NOMO-1 treated with dmso at 0.1 percent for 144 hours (cell line): ENCODE results near the gene AFTPH.
A peak's percentile ranks its signal among the peaks of the same experiment; 100 is the strongest.

Source experiments
- DNase-seq: peaks from one replicate; lab custom pipeline; 2025; ENCODE audit not compliant: unreplicated experiment; lab: John Stamatoyannopoulos, UW

The AFTPH gene, protein sequence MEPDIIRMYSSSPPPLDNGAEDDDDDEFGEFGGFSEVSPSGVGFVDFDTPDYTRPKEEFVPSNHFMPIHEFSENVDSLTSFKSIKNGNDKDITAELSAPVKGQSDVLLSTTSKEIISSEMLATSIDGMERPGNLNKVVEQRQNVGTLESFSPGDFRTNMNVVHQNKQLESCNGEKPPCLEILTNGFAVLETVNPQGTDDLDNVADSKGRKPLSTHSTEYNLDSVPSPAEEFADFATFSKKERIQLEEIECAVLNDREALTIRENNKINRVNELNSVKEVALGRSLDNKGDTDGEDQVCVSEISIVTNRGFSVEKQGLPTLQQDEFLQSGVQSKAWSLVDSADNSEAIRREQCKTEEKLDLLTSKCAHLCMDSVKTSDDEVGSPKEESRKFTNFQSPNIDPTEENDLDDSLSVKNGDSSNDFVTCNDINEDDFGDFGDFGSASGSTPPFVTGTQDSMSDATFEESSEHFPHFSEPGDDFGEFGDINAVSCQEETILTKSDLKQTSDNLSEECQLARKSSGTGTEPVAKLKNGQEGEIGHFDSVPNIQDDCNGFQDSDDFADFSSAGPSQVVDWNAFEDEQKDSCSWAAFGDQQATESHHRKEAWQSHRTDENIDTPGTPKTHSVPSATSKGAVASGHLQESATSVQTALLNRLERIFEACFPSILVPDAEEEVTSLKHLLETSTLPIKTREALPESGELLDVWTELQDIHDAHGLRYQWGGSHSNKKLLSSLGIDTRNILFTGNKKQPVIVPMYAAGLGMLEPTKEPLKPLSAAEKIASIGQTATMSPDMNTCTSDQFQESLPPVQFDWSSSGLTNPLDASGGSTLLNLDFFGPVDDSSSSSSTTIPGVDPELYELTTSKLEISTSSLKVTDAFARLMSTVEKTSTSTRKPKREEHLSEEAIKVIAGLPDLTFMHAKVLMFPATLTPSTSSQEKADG

DNA sequence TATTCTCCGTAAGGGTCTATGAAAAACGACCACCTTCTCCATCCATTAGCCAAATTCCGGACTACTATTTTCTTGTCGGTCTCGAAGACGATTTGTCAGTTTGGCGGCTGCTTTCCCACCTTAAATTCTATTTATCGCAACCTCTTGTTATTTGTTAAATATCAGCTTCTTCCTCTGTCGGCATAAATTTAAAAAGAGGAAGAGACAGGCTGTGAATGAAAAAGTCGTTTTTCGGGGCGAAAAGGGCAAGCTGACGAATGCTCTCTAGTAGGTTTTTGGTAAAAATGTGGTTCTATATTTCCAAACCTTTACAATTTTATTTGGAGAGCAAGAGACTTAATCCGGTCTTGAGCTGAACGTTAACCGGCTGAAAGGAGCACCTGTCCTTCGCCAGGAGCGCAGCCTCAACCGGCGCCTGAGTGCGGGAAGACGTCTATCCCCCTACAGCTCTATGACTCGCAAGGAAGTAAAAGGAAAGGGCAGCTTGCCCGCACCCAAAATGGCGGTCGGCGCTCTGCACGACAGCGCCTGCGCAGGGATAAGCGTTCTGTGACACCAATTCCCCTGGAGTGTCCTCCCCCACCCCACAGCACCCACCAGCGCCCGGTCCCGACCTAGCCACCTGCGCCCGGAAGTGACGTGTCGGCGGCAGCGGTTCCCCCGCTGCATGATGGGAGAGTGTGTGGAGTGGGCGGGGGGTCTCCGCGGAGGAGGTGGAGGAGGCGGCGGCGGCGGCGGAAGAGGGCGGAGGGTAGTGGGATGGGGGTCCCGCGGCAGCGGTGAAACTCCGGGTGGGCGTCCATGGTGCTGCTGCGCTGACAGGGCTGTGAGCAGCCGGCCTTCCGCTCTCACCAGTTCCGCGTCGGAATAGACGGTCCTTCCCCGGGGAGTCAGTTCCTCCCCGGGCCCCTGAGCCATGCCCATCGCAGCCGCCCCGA is at the start of gene AFTPH:
Gene AFTPH, plus strand, starts transcription at position 663 of the 938 bp plus-strand sequence. CDS start 27,147 bp downstream, outside the sequence.
- peak; percentile 99 for DNase-seq

DNA sequence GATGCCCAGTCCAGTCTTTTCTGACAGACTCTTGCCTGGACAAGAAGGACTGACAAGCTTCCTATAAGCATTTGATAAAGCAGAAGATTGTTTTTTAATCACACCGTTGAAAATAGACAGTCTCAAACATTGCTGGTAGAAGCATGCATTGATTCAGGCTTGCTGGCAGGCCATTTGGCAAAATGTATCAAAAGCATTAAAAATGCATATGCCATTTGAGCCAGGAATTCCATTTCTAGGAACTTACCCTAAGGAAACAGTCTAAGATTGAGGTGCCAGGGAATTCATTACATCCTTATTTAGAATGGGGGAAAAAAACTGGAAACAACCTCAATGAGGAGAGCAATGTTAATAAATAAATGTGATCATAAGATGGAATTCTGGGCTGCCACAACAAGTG is 49.5 kb upstream of the AFTPH start:
- no peak for DNase-seq

DNA sequence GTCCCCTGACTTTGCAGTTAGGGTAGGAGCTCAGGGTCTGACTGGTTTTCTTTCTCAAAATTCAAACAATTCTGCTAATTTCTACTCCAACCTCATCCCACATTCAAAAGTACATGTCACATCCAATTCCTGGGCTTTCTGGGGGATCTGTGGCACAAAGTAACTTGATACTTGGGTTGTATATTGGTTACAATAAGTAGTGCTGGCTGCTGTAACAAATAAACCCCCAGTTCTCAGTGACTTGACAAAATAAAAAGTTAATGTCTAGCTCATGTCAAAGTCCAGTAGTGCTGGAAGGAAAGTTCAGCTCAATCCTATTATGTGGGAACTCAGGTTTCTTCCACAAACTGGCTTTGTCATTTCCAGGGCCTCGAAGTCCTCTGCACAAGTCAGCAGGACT is 47.1 kb upstream of the AFTPH start:
- DNase-seq: no peak

DNA sequence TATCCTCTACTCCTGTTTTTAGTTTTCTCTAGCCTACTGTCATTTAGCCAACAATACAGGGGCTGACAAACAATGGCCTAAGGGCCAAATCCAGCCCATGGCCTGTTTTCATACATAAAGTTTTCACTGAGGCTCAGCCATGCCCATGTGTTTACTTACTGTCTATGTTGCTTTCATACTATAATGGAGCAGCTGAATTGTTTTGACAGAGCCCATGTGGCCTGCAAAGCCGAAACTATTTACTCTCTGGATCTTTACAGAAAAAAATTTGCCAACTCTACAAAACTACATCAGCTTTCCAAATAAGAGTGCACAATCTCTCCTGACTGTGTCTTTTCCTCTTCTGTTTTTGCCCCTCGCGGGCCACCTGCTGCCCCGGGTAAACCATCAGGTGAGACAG is 46.1 kb upstream of the AFTPH start:
- DNase-seq: no peak

DNA sequence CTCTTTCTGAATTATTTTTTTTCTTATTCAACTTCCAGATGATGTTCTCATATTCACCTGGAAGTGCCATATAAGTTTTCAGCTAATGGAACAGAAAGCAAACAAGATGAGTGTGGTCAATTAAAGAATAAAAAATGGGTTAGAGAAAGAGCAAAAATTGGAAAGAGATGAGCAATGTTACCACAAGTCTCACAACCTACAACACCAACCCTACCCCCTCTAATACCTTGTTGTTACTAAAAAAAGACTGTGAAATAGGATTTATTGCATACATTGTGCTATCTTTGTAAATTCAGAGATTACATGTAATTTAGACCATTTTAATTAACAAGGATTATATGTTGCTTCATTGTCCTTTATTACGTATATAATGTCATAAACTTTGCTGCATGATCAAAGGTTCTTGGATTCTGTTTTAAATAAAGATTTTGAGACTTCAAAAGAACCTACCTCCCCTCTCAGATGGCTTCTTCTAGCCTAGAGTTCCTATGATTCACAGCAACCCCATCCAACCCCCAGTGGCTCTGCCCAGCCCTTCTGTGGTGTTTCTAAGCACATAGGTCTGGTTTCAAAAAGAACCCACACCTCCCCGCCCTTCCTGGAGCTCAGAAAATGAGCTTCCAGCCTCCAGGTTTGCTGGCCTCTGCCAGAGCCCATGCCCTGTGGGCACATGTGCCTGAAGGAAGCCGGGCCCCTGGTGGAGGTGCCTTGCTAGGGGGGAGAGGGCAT is 45.5 kb upstream of the AFTPH start:
- no peak for DNase-seq

DNA sequence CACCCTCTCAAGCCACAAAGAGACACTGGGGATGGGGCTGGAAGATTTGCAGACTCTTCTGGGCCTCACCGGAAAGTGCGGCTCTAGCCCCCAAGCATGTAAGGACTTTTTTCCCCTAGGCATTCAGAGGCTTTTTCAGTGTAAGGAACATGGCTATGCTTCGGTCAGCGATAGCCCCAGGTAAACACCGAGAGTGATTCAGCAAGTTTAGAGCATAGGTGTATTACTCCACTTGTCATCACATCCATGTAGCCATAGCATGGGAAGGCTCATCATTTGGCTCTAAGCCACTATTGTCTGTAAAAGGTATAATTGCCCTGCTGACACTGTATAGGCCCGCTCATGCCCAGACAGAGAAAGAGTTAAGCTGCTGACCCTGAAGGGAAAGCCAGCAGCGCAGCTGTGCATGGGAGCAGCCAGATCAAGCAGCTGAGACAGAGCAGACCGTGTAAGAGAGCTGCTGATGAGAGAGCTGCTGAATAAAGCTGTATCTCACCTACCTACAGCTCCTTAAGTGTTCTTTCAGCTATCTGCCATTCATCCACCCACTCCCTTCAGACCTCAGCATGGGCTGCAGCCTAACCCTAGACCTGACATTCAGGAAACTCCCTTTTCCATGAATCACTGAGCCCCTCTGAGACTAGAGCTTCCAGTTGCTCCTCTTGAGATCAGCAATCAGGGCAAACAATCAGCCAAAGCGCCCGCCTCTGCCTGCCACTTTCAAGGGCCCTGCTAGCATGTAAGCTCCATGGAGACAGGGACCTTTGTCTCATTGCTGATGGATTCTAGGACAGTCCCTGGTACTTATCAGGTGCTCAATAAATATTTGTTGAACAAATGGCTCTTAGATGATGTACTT is 44.6 kb upstream of the AFTPH start:
- DNase-seq: no peak

DNA sequence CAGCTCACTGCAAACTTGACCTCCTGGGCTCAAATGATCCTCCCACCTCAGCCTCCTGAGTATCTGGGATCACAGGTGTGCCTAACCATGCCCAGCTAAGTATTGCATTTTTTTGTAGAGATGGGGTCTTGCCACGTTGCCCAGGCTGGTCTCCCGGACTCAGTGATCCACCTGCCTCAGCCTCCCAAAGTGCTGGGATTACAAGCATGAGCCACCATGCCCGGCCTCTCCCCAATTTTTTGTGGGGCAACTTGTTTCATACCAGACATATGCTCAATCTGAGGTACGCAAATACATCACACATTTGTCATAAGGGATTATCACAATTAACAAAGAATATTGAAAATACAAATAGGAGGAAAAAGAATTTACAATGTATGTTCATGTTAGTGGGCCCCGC is 42.5 kb upstream of the AFTPH start:
- no peak for DNase-seq

DNA sequence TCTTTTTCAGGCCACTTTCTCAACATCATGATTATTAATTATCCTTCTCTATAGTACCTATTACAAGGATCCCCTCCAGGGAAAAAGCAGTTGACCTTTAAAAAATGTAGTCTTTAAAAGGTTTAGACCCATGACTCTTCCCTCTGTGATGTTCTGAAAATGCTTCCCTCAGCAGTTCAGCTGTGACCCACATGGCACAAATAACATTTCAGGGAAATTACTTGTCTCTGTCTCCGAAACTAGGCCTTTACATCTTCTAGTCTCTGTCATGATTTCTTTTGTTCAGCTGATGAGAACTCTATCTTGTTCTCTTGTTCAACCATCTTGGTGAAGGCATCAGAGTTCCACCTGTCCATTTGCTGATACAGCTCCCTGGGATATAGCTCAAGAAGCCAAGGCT is 41.9 kb upstream of the AFTPH start:
- no peak for DNase-seq

DNA sequence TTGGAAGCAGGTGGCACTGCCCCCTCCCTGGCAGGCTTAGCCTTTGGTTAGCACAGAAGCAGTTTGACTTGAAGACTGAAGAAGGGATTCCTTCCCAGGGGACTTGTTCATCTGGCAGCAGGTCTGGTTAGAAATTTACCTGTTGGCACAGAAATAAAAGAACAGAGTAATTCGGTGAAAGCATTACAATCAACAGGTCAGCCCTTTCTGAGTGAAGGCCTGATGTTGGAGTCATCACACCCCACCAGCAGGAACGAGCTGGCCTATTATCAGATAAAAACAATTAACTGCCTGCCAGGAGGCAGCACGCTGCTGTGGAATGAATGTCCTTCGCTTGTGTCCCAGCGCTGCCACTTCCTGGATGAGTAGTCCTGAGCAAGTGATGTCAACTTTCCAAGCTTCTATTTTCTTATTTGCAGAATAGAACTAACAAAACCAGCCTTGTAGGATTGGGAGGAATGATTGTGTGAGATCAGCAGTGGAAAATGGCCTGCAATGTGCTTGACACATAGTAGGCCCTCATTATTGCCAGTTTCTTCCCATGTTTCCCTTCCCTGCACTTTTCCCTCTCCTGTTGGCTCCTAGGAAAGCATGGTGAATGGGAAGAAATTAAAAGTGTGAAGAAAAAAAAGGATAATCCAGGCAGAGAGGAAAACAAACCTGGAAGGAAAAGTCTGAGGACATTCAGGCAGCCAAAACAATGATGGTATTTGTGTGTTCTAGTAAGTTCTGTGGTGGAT is 41.2 kb upstream of the AFTPH start:
- no peak for DNase-seq

DNA sequence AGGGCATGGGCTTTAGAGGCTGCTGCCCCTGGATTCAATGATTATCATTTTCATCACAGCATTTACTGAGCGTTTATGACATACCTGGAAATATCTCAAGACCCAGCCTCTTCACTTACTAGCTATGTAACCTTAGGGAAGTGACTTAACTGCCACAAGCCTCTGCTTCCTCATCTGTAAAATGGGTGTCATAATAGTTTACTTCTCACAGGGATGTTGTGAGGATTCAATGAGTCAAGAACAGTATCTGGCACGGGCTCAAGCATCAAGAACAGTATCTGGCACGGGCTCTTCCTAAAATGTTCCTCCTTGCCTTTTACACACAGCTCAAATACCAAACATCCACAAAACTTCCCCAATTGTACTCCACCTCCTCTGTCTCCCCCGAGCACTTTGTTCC is 38.8 kb upstream of the AFTPH start:
- DNase-seq: no peak

DNA sequence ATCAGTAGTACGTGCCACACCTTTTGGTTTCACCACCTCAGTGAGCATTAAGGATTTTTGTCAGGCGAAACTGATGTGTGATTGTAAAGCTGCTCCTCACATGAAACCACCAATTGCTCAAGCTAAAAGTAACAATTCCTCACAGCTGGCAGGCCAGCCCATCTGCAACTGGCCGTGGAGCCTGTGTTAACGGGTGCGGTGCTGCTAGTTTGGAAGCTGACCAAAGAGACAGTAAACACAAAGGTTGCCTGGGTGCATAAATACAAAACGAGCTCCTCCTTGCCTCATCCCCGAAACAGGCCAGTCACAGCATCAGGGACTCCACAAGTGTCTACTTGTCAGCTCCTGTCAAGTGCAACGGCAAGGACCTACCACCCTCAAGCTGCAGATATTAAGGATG is 38.2 kb upstream of the AFTPH start:
- DNase-seq: no peak

DNA sequence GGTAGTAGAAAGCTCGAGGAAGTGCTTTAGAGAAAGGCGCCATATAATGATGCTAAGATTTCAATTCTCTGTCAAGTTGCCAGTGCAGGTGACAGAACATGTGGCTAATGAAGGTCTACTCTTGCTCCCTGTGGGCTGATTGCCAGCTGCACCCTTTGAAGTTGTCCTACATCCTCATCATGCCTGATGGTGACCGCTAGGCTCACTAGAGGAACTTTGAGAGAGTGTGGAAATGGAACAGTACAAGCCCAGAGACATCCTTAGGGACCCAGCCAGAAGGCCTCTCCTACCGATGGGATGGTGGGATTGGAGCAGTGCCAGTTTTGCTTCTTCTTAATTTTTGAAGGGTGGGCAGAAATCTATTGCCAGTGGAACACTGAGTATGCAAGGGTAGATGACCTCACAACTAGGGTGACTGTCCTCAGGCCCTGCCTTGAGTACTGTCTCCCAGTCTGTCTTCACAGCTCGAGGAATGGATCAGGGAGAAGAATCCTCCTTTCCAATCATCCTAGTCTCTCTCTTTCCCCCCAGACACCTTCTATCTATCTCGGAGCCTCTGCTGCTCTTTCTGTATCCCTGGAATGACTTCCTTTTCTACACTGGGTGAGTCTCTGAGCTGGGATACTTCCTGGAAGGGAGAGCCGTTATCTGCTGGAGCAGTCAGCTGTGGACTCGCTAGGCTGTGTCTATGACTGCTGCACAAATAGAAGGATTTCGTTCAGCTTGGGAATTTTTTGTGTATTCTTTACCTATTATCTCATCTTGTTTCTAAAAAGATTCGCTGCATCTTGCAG is 36.7 kb upstream of the AFTPH start:
- no peak for DNase-seq

DNA sequence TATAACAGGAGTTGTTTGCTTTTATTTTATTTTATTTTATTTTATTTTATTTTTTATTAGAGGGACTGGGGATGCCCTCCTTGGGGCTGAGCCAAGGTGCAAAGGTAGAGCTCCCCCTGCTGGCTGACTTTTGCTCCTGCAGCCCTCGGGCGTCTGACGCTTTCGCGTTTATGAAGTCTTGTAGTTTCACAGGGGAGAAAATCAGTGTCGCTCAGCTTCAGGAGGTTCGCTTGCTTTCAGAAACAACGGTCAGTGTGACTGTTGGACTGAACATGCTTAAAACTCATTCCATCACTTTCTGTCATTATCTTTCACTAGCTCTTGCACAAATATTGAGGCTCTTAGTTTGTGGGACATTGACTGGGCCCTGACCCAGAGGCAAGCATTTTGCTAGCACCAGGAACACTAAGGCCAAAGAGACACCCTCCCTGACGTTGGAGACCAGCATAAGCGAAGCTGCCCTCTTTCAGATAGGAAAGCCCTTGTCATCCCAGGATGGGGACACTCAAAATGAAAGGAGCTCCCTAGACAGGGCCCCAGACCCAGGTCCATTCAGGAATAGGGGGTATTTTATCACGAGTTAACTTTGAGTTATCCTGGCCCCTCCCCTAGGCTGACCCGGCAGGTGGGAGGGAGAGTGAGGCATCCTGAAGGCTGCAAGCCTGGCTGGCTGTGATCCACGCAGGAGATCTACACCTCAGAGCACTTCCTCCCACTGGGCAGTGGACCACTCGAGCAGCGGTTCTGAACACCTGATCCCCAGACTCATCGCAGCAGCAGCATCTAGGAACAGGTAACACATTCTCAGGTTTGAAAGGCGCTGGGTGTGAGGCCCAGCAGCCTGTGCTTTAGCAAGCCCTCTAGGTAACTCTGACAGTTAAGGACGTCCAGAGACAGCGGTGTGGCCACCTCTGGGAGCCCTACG is 35.8 kb upstream of the AFTPH start:
- DNase-seq: peak; percentile 38

DNA sequence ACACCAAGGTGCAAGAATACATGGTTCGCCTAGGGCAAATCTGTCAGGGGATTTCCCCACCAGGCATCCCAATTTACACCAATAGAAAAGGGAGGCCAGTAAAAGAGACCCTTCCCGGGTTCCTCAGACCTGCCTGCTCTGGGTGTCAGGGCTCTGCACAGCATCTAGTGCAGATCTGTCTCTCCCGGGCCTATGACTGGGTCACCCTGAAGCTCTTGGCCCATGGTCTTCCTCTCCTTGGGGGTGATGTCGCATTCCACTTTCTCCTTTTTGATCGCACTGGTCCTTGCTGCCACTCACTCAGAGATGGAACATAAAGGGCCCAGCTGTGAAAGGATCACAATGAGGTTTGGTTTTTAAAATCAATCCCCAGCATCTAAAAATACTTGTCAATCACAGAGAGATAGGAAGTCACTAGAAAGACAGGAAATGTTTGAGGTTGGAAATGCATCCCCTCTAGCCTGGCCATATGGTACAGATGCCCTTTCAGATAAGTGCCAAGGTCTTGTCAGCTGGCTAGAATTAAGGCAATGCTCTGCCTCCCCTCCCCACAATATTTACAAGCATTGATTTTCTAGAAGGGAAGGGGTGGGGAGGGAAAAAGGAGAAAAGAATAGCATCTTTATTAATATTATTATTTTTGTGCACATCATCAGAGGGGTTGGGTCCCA is 34.9 kb upstream of the AFTPH start:
- no peak for DNase-seq

DNA sequence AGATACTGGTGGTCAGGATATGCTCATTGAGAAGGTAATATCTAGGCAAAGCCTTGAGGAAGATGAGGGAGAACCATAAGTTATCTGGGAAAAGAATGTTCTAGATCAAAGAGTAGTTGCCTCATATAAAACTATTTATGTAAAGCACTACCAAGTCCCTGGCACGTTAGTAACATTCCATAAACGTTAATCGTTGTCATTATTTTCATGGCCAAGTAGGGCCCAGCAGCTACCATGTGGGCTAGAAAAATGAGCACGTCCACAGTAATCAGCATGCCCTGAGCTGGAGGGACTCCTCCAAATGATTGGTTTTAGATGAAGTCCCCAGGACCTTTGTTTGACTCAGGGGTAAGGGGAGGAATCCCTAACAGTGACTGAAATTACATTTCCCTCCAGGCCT is 32.7 kb upstream of the AFTPH start:
- no peak for DNase-seq

DNA sequence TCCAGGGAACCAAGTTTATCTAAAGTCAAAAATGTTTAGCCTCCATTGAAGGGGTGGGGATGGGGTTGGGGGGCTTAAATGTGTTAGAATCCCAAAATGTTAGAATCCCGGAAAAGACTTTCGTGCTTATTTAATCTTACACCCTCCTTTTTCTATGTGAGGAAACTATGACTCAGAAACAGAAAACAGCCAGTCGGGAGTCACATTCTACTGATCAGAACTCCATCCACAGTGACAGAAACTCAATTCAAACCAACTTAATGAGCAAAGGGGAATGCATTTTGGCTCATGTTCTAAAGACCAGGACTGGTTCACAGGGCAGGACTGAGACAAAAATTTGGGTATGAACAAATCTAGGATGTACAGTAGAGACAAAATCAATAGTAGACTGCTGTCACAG is 31.9 kb upstream of the AFTPH start:
- DNase-seq: no peak
